Right hindlimb (tissue), 1 donor: Measurements from ENCODE around the gene MEGF6.
A peak's percentile ranks its signal among the peaks of the same experiment; 100 is the strongest.

ENCODE experiments used
- DNase-seq: peaks from one replicate; pipeline ENCODE4 v3.0.0-alpha.2; 2018

MEGF6 gene

DNA sequence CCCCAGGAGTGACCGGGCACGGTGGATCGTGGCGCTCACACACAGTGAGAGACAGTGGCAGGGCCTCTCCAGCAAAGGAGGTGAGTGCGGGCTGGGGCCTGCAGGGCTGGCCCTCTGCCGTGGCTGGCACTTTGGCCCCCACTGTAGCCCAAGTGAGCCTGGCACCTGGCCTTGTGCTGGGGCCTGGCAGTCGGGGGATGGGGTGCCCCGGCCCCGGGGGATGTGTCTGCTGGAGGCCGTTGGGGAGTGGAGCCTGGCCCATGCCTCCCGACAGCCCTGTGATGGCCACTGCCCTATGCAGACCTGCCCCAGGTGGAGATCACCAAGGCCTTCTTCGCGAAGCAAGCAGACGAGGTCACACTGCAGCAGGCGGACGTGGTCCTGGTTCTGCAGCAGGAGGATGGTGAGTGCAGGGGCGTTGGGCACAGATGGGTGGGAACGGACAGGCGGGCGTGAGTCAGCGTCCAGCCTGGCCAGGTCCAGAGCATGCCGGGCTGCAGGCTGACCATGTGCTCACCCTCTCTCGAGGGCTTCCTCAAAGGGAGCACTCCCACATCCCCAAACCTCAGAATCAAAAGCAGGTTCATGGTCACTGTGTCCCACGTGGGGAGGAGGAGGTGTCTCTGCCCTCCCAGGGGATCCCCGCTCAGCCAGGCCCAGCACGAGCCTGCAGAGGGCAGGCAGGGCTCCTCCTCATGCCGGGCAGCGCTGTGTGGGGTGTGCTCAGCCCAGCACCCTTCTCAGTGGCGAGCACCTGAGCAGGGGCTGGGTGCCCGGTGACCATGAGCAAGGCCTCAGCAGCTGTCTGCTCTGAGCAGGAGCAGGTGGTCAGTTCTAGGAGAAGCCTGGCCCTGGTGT is 131.6 kb downstream of the MEGF6 start:
- DNase-seq, result no peak

DNA sequence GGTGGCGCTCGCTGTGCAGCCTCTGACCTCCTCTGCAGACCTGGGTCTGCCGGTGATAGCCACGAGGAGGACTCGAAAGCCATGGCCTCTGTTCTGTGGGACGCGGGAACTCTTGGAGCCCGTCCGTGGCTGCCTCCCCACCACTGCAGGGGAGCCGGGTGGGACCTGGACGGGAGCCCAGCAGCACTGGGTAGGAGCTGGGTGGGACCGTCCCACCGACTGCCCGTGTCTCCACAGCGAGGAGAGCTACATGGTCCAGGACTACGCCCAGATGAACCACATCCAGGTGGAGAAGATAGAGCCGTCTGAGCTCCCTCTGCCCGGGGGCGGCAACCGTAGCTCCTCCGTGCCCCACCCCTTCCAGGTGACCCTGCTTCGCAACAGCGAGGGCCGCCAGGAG is 133.1 kb downstream of the MEGF6 start:
- no peak for DNase-seq

DNA sequence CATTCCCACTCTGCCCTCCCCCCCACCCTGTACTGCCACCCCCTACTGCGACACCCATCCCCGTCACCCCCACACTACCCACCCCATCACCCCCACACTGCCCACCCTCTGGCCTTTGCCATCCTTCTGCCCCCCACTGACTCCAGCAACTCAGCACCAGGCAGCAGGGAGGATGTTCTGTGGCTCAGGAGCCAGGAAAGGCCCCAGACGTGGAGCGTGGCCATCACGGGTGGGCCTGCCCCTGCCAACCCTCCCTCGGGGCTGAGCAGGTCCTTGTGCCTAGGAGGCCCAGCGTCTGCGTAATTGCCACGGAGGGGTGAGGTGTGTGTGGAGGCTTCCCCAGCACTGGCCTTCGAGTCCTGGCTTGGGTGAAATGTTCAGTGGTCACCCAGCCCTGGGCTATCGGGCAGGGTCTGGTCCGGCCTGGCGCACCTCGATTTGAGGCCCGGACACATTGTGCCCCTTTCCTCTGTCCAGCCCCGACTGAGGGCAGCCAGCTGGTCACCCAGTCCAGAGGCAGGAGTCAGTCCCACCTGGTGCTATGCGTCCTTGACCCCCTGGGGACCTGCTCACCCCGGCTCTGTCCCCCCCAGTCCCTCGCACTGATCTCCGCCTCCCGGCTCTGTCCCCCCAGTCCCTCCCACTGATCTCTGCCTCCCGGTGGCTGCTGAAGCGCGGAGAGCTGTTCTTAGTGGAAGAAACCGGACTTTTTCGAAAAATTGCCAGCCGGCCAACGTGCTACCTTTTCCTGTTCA is 133.9 kb downstream of the MEGF6 start:
- DNase-seq, result no peak

DNA sequence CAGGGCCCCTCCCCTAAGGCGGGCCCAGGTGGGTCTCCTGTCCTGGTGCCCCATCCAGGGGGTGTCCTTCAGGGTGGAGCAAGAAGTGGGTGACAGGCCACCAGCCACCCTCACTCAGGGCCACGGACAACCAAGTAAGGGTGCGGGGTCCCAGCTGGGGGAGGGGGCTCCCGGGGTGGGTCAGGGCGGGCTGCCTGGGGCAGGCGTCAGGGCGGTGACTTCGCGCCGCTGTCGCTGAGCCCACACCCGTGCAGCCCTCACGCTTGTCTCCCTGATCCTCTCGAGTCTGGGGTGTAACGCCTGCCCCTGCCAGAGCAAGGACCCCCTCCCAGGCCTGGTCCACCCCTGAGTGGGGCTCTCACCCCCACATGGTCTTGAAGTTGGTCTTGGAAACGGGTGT is 134.6 kb downstream of the MEGF6 start:
- no peak for DNase-seq

DNA sequence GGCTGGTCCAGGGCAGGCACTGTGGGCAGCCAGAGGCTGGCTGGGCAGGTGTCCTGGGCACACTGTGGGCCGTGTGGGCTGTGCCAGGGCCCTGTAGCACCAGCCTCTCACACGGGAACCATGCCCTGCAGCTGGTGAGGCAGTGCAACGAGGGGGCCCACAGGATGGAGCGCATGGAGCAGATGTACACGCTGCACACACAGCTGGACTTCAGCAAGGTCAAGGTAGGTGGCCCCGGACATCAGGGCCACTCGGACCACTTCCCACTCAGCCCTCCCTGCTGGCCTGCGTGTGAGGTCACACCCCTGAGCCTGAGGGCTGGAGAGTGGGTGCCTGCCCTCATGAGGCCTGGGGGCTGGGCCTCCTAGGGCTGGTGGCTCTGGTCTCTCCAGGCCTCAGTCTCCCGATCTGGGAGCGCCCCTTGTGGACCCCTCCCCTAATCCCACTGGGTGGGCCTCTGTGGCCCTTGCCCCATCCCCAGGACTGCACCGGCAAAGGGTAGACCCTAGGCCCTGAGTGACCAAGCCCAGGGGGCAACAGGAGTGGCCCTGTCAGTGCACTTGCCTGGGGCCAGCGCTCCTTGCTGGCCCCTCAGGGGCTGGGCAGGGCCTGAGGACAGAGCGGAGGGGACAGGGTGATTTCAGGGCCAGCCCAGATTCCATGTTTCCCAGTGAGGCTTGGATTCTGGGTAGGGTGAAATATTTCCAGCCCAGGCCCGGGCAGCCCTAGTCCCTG is 135.3 kb downstream of the MEGF6 start:
- no peak for DNase-seq

DNA sequence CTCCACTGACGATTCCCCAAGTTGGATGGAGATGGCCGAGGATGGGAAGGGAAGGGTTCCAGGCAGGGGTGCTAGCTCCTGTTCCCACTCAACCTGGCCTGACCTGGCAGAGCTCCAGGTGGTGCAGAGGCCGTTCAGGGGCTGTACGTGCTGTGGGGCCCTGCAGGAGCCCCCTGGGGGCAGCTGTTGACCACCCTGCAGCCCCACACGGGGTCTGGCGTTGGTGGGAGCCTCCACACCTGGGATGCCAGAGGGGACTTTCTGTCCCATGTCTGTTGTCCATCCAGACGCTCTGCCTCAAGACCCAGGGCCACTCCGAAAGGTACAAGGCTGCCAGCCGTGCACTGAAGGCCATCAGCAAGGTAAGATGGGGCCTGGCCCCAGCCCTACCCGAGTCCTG is 136.9 kb downstream of the MEGF6 start:
- no peak for DNase-seq

DNA sequence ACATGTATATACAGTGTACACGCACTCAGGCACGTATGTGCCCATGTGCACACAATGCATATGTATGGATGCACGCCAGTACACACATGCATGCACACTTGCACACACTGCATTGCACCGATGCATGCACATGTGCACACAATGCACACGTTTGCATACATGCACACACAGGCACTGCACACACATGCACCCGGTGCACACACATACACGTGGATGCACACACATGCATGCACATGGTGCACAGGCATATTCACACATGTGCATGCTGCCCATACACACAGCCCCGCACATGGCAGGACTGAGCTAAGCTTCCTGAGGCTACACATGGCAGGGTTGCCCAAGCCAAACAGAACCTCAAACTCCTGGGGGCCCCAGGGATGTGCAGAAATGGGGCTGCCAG is 137.3 kb downstream of the MEGF6 start:
- no peak for DNase-seq

DNA sequence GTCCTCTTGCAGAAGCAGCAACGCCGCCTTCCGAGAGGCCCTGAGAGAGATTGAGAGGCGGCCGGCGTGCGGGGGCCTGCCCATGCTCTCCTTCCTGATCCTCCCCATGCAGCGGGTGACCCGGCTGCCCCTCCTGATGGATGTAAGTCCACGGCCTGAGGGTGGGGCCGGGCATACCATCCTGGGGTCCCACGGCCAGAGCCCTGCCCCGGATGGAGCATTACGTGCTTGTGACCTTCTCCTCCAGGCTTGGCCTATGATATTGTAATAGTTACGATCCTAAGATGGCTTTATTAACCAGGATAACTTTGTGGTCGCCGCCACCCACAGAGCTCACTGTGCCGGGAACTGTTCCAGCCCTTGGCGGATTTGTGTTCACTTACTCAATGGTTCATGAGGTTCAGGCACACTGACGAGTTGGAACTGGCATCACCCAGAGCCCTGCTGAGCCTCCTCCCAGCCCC is 137.9 kb downstream of the MEGF6 start:
- DNase-seq, result no peak

DNA sequence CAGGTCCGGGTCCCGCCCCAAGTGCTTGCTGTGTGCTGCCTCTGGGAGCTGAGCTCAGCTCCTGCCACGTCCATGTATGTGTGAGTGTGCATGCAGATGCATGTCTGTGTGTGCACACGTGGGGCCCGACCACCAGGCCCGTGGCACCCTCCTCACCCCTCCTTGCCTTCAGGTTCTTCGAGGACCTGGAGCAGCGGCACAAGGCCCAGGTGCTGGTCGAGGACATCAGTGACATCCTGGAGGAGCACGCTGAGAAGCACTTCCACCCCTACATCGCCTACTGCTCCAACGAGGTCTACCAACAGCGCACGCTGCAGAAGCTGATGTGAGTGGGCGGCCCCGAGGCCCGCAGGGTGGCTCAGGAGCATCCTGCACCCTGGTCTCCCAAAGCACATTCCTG is 138.4 kb downstream of the MEGF6 start:
- no peak for DNase-seq

DNA sequence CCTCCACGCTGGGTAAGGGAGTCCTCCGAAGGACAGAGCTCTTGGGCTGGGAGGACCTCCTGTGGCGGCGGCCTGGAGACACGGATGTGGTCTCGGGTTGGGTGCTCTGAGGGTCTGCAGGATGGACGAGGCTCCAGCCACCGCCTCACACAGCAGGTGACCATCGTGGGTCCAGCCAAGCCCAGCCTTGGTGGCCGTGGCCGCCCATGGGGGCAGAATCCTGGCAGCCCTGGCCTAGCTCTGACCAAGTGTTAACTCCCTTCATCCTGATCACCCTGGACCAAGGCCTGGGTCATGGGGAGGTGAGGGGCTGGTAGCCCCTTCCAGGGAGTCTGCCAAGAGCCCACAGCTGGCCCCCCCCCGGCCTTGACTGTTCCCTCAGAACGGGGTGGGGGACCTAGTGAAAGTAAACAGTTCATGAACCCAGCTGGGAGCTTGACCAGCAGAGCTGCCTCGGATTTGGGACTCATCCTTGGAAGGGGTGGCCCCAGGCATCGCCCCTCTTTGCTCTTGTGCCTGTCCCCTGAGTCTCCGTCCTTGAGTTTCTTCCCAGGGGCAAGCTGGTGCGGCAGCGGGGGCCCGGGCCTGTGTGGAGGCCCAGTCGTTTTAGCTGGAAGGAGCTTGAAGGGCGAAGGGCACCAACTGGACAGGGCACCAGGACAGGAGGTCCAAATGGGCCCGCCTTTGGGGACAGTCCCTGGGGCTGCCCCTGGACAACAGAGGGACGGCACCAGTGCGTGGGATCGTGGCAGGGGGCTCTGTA is 139.0 kb downstream of the MEGF6 start:
- no peak for DNase-seq

DNA sequence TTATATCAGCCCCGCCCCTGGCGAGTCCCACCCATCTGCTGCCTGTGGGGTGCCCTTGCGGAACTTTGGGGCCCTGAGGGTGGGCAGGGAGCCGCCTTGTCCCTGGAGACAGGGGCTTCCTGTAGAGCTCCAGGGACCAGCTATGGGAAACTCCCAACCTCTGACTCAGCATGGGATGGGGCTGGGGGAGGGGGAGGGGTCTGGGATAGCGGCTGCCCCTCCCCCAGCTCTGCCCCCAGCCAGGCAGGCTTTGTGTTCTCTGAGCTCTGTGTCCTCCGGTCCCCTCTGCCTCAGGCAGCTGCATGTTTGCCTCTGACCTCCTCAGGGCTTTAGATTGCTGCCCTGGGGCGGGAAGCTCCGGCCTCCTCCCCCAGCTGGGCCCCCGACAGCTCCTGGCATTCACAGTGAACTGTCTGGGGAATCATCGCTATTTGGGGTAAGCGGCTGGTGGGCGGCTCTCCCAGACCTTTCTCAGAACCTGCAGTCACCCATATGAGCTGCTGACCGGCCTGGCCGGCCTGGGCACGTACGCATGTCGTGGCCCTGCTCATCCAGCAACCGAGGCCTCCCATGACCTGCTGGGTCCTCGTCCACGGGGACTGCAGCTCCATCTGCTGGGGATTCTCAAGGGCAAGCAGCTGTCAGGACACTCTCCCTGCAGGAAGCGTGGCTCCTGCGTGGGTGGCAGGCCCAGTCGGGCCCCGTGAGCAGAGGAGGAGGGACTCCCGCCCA is 139.8 kb downstream of the MEGF6 start:
- DNase-seq, result peak; percentile 37

DNA sequence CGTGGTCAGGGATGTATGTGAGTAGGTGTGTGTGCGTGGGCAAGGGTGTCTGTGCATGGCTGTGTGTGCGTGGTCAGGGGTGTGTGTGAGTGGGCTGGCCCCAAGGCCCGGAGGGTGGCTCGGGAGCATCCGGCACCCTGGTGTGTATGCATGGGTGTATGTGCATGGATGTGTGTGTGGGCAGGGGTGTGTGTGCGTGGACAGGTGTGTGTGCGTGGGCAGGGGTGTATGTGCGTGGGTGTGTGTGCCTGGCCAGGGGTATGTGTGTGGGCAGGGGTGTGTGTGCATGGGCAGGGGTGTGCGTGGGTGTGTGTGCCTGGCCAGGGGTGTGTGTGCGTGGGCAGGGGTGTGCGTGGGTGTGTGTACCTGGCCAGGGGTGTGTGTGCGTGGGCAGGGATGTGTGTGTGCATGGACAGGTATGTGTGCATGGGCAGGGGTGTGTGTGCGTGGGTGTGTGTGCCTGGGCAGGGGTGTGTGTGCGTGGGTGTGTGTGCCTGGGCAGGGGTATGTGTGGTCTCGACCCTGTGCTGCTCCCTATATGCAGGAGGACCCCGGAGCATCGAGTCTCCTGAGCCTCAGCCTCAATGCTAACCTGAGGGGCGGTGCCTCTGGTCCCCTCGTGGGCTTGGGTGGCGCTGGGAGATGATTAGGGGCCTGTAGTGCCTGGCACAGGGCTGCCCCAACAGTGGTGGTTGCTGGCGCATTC is 140.5 kb downstream of the MEGF6 start:
- DNase-seq, result peak; percentile 14

DNA sequence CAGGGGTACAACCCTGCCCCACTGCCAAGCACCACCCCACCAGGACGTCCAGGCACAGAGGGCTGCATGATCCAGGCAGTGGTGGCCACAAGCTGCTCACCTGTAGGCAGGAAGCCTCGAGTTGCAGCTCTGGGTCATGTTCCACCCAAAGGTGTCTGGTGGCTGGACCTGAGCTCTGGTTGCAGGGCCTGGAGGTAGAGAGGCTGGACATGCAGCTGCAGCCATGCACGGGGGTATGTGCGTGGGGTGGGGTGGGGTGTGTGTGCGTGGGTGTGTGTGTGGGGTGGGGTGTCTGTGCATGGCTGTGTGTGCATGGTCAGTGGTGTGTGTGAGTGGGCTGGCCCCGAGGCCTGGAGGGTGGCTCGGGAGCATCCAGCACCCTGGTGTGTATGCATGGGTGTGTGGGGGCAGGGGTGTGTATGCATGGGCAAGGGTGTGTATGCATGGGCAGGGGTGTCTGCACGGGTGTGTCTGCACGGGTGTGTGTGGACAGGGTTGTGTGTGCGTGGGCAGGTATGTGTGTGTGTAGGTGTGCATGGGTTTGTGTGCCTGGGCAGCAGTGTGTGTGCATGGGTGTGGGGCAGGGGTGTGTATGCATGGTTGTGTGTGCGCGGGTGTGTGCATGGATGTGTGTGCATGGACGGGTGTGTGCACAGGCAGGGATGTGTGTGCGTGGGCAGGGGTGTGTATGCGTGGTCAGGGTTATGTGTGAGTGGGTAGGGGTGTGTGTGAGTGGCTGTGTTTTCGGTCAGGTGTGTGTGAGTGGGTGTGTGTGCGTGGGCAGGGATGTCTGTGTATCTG is 141.3 kb downstream of the MEGF6 start:
- no peak for DNase-seq

DNA sequence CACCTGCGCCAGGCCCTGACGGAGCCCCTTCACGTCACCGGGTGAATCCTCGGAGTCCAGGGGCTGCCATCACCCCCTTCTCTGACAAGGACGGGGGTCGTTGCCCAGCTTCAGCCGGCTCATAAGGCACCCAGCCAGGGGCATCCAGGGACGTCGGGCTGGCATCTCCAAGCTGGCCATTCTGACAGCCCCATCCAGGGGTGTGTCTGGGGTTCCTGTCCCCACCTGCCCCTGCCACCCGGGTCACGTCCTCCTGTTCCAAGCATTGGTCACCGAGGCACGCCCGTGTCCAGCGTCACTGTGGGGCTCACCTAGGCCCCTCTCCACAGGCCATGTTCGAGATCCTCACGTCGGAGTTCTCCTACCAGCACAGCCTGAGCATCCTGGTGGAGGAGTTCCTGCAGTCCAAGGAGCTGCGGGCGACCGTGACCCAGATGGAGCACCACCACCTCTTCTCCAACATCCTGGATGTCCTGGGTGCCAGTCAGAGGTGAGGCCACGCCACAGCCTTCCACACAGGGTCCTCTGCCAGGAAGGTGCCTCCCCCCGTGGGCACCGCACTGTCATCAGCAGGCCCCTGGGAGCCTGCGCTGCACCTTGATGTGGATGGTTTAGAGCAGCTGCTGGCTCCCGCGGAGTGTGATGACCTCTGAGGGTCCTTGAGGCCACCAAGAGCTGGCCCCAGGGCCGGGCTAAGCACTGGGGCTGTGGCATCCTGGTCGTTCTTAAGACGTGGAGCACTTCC is 142.0 kb downstream of the MEGF6 start:
- no peak for DNase-seq

DNA sequence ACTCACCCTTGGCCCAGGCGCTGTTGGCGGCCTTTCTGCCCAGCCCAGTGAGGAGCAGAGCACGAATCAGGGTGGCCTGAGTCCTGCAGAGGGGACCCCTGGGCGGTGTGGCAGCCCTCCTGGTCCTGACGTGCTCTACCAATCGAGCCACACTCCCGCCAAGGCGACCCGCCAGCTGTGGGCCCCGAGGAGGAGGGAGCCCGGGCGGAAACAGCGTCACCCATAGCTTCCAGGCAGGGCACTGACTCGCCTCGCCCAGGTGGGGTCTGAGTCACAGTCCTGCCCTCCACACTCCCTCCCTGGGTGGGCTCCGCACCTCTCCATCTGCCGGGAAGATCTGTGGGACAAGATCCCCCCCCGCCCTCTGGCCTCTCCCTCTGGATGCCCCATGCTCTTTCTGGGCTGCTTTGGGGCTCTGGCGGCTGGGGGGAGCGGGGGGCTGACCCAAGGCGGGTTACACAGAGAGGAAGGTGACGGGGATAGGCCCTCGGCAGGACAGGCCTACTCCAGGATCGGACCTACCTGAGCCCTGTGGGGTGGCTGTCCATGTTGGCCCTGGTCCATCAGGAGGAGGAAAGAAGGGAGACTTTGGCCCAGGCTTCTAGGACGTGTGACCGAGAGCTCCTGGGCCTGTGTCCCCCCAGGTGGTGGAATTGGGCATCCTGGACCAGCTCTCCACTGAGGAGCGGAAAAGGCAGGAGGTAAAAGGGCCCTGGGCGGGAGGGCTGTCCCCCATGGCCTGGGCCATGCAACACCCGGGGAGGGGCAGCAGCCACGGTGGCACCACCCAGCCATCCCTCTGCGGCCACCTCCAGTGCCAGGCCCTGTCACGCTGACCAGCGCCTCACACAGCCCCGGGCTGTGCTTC is 142.8 kb downstream of the MEGF6 start:
- peak; percentile 20 for DNase-seq

DNA sequence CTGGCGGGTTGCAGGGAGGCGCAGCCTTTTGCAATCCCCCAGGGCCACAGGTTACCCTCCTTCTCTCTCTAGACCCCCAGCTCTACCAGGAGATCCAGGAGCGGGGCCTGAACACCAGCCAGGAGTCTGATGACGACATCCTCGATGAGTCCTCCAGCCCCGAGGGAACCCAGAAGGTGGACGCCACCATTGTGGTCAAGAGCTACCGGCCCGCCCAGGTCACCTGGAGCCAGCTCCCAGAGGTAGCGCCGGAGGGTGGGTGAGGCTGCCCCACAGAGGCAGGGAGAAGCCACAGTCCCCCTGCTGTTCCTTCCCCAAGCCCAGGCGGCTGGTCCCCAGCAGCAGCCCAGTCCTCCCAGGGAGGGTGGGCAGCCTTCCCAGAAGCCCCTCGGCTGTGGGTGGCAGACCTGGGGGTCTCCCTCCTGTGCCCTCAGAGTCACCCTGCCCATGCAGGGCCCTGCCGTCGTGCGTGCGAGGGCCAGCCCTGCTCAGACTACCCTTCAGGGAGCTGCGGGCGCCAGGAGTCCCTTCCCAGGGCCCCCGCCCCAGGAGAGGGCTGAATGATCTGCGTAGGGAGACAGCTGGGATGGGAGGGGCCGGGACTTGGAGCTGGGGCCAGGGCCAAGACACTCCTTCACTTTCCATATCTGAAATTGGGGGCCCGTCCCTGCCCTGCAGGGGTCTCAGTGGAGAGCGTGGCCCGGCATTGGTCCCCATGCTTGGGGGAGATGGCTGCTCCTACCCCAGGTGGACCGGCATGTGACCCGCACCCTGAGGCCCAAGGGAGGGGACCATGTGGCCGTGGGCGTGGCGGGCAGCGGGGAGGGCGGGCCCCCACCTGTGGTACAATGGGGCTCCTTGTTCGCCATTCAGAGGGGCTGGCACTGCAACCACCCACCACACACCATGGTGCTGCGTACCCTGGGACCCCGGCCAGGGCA is 143.9 kb downstream of the MEGF6 start:
- peak; percentile 19 for DNase-seq

DNA sequence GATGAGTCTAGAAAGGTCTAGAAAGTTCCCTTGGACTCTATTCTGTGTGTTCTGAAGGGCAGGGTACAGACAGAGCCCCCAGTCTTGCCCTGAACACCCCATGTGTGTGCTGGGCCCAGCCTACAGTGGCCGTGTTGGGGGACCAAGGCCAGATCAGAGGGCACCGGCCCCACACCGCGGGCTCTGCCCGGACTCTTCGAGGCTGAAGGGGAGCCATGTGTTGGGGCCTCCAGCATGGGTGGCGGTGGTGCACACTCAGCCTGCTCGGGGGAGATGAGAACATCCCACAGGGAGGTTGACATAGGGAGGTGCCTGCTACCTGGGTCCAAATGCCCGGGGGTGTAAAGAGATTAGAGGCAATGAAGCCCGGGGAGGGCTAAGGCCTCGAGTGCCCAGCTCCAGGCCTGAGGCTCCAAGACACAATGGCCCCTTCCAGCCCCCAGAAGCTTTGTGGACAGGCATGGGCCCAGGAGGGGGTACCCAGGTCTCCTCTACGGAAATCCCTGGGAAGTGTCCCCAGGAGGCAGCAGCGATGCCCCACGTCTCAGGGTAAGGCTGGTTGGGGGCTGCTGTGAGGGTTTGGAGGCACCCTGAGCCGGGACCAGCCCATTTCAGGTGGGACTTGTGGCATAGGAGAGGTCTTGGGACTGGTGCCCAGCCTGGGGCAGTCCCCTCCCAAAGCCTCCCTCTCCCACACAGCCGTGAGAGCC is 144.8 kb downstream of the MEGF6 start:
- no peak for DNase-seq
